Medulla oblongata (tissue), 1 donor: ENCODE measurements around the gene BPIFB4.

Source experiments
- DNase-seq: peaks from one replicate; pipeline ENCODE4 v3.0.0-alpha.2; 2015; ENCODE audit errors: extremely low spot score

Gene BPIFB4

GRCh38 chr20:33061658-33062028 is 17.8 kb upstream of the BPIFB4 start:
- no peak for DNase-seq

GRCh38 chr20:33062105-33062824 is 17.2 kb upstream of the BPIFB4 start:
- no peak for DNase-seq

GRCh38 chr20:33062825-33063149 is 16.7 kb upstream of the BPIFB4 start:
- DNase-seq = no peak

- no peak for DNase-seq
Measured at GRCh38 chr20:33063271-33063670, 16.2 kb upstream of the BPIFB4 start.

GRCh38 chr20:33064572-33065287 is 14.7 kb upstream of the BPIFB4 start:
- no peak for DNase-seq

- DNase-seq = no peak
Measured at GRCh38 chr20:33065785-33066184, 13.7 kb upstream of the BPIFB4 start.

GRCh38 chr20:33067806-33068205 is 11.6 kb upstream of the BPIFB4 start:
- DNase-seq = no peak

GRCh38 chr20:33068251-33068939 is 11.0 kb upstream of the BPIFB4 start:
- DNase-seq = no peak

- DNase-seq = no peak
Measured at GRCh38 chr20:33069673-33070072, 9.8 kb upstream of the BPIFB4 start.

GRCh38 chr20:33070111-33071053 is 9.1 kb upstream of the BPIFB4 start:
- DNase-seq = no peak

GRCh38 chr20:33071198-33071597 is 8.2 kb upstream of the BPIFB4 start:
- DNase-seq = no peak

GRCh38 chr20:33072362-33072761 is 7.1 kb upstream of the BPIFB4 start:
- DNase-seq = no peak

- DNase-seq = no peak
Measured at GRCh38 chr20:33072813-33073212, 6.6 kb upstream of the BPIFB4 start.

- no peak for DNase-seq
Measured at GRCh38 chr20:33074675-33075074, 4.8 kb upstream of the BPIFB4 start.

- no peak for DNase-seq
Measured at GRCh38 chr20:33075281-33075680, 4.2 kb upstream of the BPIFB4 start.

- DNase-seq = peak; percentile 33
Measured at GRCh38 chr20:33076662-33077372, 2.6 kb upstream of the BPIFB4 start.

- no peak for DNase-seq
Measured at GRCh38 chr20:33081411-33082154, 2.1 kb downstream of the BPIFB4 start.

GRCh38 chr20:33082546-33082945 is 3.1 kb downstream of the BPIFB4 start:
- DNase-seq = no peak

GRCh38 chr20:33083544-33084340 is 4.3 kb downstream of the BPIFB4 start:
- no peak for DNase-seq

GRCh38 chr20:33084722-33085121 is 5.3 kb downstream of the BPIFB4 start:
- DNase-seq = no peak
